Measurements from ENCODE around the gene ASTN2. TPM values are rescaled to one million over a fixed set of nuclear protein-coding genes. Genes with fewer than 3 reads are reported as not detected.

Gene ASTN2
- total RNA-seq, 4 donors from 2014 or later: 0.94 to 5.6 (median 3.7) TPM

DNA sequence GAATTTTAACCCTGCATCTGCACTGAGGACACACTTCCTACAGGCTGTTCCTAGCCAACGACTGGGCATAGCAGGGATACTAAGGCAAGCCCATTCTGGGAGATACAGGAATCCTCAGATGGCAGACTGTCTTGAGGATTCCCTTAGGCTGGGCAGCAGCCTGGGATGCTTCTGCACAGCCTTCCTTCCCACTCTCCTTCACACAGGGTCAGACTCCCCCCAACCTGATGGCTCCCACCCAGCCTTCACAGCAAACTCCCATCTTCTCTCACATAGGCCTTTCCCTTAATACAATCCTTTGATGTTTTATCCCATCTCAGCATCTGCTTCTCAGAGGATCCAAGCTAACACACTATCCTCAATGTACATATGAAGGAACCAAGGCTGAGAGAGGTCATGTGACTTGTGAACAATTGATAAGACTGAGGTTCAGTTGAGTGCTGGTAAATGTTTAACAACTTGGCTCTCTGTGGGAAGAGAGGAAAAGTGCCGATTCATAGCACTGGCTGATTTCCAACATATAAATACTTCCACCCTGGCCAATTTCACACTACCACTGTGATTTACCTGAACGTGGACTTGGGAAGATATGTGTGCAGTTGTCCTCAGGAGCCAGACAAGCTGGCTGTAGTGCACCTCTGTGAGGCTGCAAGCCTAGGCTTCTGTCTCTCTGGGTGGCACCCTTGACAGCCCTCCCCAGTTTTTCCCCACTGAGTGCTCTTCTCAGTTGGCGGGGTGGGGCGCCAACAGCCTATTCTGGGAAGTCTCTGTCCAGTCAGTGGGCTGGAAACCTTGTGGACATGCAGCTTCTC is 848.0 kb downstream of the ASTN2 start:
- Histone ChIP-seq H3K4me1 (peaks cover 1 to 8% of the 10 kb centered on the region in 2 donors), H3K9me3 (no peaks in the 10 kb centered on the region), H3K27me3 (no peaks in the 10 kb centered on the region), H3K4me3 (replicated peaks in 1 of 3) (no peak overlapping the region), H3K27ac (no peak overlapping the region), H3K36me3 (no peaks in the 10 kb centered on the region)
- intact Hi-C loops (cut with DNase I): no loop called here
- DNase-seq: no peak
- no peak for TF ChIP-seq POLR2A (IDR thresholded peaks at IDR 0.05)
- TF ChIP-seq, protein P1, sequence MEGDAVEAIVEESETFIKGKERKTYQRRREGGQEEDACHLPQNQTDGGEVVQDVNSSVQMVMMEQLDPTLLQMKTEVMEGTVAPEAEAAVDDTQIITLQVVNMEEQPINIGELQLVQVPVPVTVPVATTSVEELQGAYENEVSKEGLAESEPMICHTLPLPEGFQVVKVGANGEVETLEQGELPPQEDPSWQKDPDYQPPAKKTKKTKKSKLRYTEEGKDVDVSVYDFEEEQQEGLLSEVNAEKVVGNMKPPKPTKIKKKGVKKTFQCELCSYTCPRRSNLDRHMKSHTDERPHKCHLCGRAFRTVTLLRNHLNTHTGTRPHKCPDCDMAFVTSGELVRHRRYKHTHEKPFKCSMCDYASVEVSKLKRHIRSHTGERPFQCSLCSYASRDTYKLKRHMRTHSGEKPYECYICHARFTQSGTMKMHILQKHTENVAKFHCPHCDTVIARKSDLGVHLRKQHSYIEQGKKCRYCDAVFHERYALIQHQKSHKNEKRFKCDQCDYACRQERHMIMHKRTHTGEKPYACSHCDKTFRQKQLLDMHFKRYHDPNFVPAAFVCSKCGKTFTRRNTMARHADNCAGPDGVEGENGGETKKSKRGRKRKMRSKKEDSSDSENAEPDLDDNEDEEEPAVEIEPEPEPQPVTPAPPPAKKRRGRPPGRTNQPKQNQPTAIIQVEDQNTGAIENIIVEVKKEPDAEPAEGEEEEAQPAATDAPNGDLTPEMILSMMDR (IDR thresholded peaks at IDR 0.05): no peak
- WGBS, 2 donors: 58 to 60% methylated on average over 4 to 5 of the region's 5 CpGs

DNA sequence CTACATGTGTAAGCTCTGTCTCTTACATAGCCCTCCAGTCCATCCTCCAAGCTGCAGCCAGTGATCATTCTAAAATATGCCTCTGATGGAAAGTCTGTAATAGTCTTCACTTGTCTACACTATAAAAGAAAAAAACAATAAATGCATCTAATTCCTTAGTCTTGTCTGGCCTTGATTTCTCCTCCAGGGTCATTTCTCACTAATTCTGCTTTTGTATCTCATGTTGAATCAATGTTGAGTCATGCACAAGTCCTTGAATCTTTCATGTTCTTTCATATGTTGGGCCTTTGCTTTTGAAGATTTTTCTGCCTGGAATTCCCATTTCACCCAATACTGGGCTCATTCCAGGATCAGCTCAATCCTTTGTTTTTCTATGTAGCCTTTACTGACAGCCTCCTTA is 848.9 kb downstream of the ASTN2 start:
- TF ChIP-seq, protein P1 (IDR thresholded peaks at IDR 0.05): no peak
- no peak for TF ChIP-seq POLR2A (IDR thresholded peaks at IDR 0.05)
- intact Hi-C loops (cut with DNase I): no loop called here

DNA sequence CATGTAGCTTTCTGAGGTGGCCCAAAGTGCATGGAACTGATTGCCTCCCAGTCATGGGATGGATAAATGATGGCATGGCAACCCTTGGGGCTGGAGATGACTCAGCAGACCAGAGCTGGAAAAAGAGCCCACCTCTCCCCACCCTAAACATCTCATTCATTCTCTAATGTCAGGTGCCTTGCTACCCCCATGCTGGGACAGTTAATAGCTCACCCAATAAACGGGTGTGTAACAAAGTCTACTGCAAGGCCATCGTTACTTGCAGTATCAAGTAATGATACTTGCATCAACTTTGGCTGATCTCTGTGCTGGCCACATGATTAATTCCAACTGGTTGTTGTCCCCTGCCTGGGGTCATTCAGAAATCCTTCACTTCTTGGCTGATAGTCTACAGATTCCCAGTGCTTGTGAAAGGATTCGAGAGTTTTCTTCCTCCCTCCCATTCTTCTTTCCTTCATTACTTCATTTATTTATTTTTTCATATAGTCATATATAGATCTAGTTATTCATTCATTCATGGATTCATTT is 850.5 kb downstream of the ASTN2 start:
- H3K4me3 ChIP-seq (replicated peaks in 1 of 3): no peak overlapping the region
- no peaks in the 10 kb centered on the region for H3K36me3 ChIP-seq
- no peaks in the 10 kb centered on the region for H3K27me3 ChIP-seq
- H3K27ac ChIP-seq: no peak overlapping the region
- H3K4me1 ChIP-seq: peaks cover 0 to 5% of the 10 kb centered on the region in 2 donors
- WGBS, 2 donors: 66 to 81% methylated on average over 3 of the region's 3 CpGs
- no peak for TF ChIP-seq POLR2A (IDR thresholded peaks at IDR 0.05)
- TF ChIP-seq, protein P1 (IDR thresholded peaks at IDR 0.05): no peak
- H3K9me3 ChIP-seq: no peaks in the 10 kb centered on the region
- intact Hi-C loops (cut with DNase I): no loop called here
- DNase-seq: no peak

More for the DNA sequence above, 848.9 kb downstream of the ASTN2 start:
- Histone ChIP-seq H3K4me3 (replicated peaks in 1 of 3) (no peak overlapping the region), H3K27me3 (no peaks in the 10 kb centered on the region), H3K9me3 (no peaks in the 10 kb centered on the region), H3K36me3 (no peaks in the 10 kb centered on the region), H3K27ac (no peak overlapping the region), H3K4me1 (peaks cover 0 to 5% of the 10 kb centered on the region in 2 donors)
- no peak for DNase-seq

DNA sequence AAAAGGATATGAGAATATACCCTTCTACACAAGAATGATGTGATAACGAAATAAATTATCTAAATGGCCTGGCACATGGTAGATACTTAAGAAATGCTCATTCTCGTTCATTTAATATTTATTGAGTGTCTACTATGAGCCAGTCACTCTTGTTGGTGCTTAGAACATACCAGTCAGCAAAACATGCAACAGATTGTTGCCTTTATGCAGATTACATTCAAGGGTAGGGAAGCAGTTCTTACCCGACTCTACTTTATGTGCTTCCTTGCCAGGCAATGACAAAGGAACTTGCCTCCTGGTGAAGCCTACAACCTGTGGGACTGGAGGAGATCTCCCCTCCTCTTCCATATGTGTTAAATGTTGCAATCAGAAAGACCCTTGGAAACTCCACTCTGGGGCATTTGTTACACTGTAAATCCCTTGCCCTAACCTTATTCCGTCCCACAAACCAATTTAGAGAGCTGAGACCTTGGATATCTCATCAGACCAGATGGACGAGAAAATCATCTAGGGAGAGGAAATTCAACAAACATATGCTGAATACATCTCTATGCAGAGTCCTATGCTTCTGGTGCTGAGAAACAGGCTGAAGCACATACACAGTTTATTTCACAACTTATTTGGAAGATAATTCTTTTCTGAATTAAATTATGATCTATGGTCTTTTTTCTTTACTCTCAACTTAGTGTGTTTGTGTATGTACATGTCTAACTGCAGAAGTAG is 855.9 kb downstream of the ASTN2 start:
- no peak for DNase-seq
- H3K27me3 ChIP-seq: no peaks in the 10 kb centered on the region
- no peak overlapping the region for H3K4me3 ChIP-seq (replicated peaks in 1 of 3)
- H3K4me1 ChIP-seq: no peaks in the 10 kb centered on the region
- intact Hi-C loops (cut with DNase I): no loop called here
- TF ChIP-seq POLR2A (IDR thresholded peaks at IDR 0.05): no peak
- TF ChIP-seq, protein P1 (IDR thresholded peaks at IDR 0.05): no peak
- H3K27ac ChIP-seq: no peak overlapping the region
- H3K36me3 ChIP-seq: no peaks in the 10 kb centered on the region
- H3K9me3 ChIP-seq: no peaks in the 10 kb centered on the region
- 81 to 93% methylated on average over 5 of the region's 5 CpGs for WGBS, 2 donors

DNA sequence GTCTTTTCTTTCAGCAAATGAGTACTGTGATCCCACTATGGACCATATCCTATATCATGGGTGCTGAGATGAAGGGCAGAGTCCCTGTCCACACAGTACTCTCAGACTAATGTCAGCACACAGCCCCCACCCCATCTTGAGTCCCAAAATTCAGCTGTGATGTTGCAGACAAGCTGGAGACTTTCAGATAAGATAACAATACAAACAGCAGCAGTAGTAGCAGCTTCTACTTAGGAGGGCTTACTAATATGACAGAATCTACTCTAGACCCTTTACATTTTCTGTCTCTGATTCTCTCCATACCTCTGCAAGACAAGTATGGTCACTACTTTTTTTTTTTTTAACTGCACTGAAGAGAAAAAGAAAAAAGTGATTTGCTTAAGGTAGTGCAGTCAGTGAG is 856.8 kb downstream of the ASTN2 start:
- Histone ChIP-seq H3K9me3 (no peaks in the 10 kb centered on the region), H3K27me3 (no peaks in the 10 kb centered on the region), H3K27ac (no peak overlapping the region), H3K4me3 (replicated peaks in 1 of 3) (no peak overlapping the region), H3K4me1 (no peaks in the 10 kb centered on the region), H3K36me3 (no peaks in the 10 kb centered on the region)
- DNase-seq: no peak
- no peak for TF ChIP-seq POLR2A (IDR thresholded peaks at IDR 0.05)
- TF ChIP-seq, protein P1 (IDR thresholded peaks at IDR 0.05): no peak
- intact Hi-C loops (cut with DNase I): no loop called here

Data from thyroid gland (tissue), 4 donors.